WTC11 (cell line): ENCODE data around the gene PVALEF. TPM values are rescaled to one million over a fixed set of nuclear protein-coding genes. Genes with fewer than 3 reads are reported as not detected.
A peak's percentile ranks its signal among the peaks of the same experiment; 100 is the strongest.

Source experiments
- ATAC-seq: fragments of 200-7000 bp; cut with Tn5 transposase; 2 replicates; pipeline ENCODE4 v1.10.0; 2021; ENCODE audit warnings: mild to moderate bottlenecking, moderate library complexity
- CTCF ChIA-PET: fragments of 300-600 bp; sonication (Branson Sonifier 250); formaldehyde crosslinking; loops from one replicate; lab custom pipeline; 2021; ENCODE audit warnings: antibody characterized with exemption; lab: Charles Lee
- POLR2A ChIA-PET: fragments of 350-600 bp; sonication (Branson Sonifier 250); formaldehyde crosslinking; loops from one replicate; lab custom pipeline; 2021; ENCODE audit warnings: antibody characterized with exemption; lab: Charles Lee
- DNase-seq: peaks from one replicate; pipeline ENCODE4 v3.0.0; 2021; ENCODE audit warnings: low spot score
- H3K27ac Mint-ChIP-seq: 2 replicates; pipeline ENCODE4 v1.8.0; 2021; ENCODE audit warnings: mixed read lengths
- H3K27me3 Mint-ChIP-seq: 2 replicates; pipeline ENCODE4 v1.8.0; 2021; ENCODE audit warnings: low read depth, mild to moderate bottlenecking, moderate library complexity, mixed read lengths
- H3K36me3 Mint-ChIP-seq: 2 replicates; pipeline ENCODE4 v1.8.0; 2021; ENCODE audit warnings: mixed read lengths
- H3K4me1 Mint-ChIP-seq: 2 replicates; pipeline ENCODE4 v1.8.0; 2022; ENCODE audit warnings: mixed read lengths
- H3K4me3 Mint-ChIP-seq: 2 replicates; pipeline ENCODE4 v1.8.0; 2021; ENCODE audit warnings: mild to moderate bottlenecking, moderate library complexity, mixed read lengths
- H3K9me3 Mint-ChIP-seq: 2 replicates; pipeline ENCODE4 v1.8.0; 2021; ENCODE audit warnings: mixed read lengths
- ATF3 ChIP-seq: sonication (generic); formaldehyde crosslinking; conservative IDR thresholded peaks from 2 replicates; pipeline ENCODE4 v1.8.1; 2022; ENCODE audit warnings: mild to moderate bottlenecking, missing genetic modification reagents
- CREB1 ChIP-seq: sonication (generic); formaldehyde crosslinking; IDR thresholded peaks from 2 replicates; pipeline ENCODE4 v1.8.0; 2023; ENCODE audit warnings: mild to moderate bottlenecking, missing genetic modification reagents
- CTCF ChIP-seq: fragments of 200-600 bp; IDR thresholded peaks from 2 replicates; pipeline ENCODE4 v1.8.0; 2022; ENCODE audit warnings: antibody characterized with exemption
- GRHL2 ChIP-seq: fragments of 250-450 bp; sonication (Bioruptor Pico); IDR thresholded peaks from 2 replicates; pipeline ENCODE4 v1.8.0; 2022; ENCODE audit warnings: mild to moderate bottlenecking, moderate library complexity; ENCODE audit not compliant: insufficient replicate concordance, severe bottlenecking
- KAT7 ChIP-seq: sonication (generic); formaldehyde crosslinking; IDR thresholded peaks from 2 replicates; pipeline ENCODE4 v1.8.1; 2023; ENCODE audit warnings: missing genetic modification reagents, mild to moderate bottlenecking, borderline replicate concordance
- PRRX2 ChIP-seq: fragments of 250-450 bp; sonication (Bioruptor Pico); IDR thresholded peaks from 2 replicates; pipeline ENCODE4 v1.8.0; 2021; ENCODE audit warnings: mild to moderate bottlenecking
- RORB ChIP-seq: fragments of 250-450 bp; sonication (Bioruptor Pico); IDR thresholded peaks from 2 replicates; pipeline ENCODE4 v1.9.0; 2021; ENCODE audit warnings: mild to moderate bottlenecking
- TCF7 ChIP-seq: sonication (generic); formaldehyde crosslinking; IDR thresholded peaks from 2 replicates; pipeline ENCODE4 v1.8.0; 2022; ENCODE audit warnings: mild to moderate bottlenecking, low read depth, missing genetic modification reagents, moderate library complexity
- TEAD1 ChIP-seq: sonication (generic); formaldehyde crosslinking; IDR thresholded peaks from 2 replicates; pipeline ENCODE4 v1.8.0; 2022; ENCODE audit warnings: mild to moderate bottlenecking, missing genetic modification reagents
- USF1 ChIP-seq: sonication (generic); formaldehyde crosslinking; IDR thresholded peaks from 2 replicates; pipeline ENCODE4 v1.8.0; 2022; ENCODE audit warnings: mild to moderate bottlenecking, missing genetic modification reagents
- ZBTB43 ChIP-seq: sonication (generic); formaldehyde crosslinking; IDR thresholded peaks from 2 replicates; pipeline ENCODE4 v1.8.1; 2023; ENCODE audit warnings: mild to moderate bottlenecking, missing genetic modification reagents
- ZNF232 ChIP-seq: sonication (generic); formaldehyde crosslinking; IDR thresholded peaks from 2 replicates; pipeline ENCODE4 v1.8.0; 2022; ENCODE audit warnings: mild to moderate bottlenecking, missing genetic modification reagents
- ZNF263 ChIP-seq: sonication (generic); formaldehyde crosslinking; IDR thresholded peaks from 2 replicates; pipeline ENCODE4 v1.8.1; 2022; ENCODE audit warnings: low read depth, mild to moderate bottlenecking, moderate library complexity, missing genetic modification reagents
- ZNF671 ChIP-seq: fragments of 250-450 bp; sonication (Bioruptor Pico); IDR thresholded peaks from 2 replicates; pipeline ENCODE4 v1.8.0; 2021; ENCODE audit warnings: mild to moderate bottlenecking
- ZSCAN18 ChIP-seq: fragments of 250-450 bp; sonication (Bioruptor Pico); IDR thresholded peaks from 2 replicates; pipeline ENCODE4 v2.1.2; 2022; ENCODE audit warnings: mild to moderate bottlenecking, moderate library complexity
- total RNA-seq: library from RNA; stranded (reverse); gene quantifications from 3 replicates; pipeline ENCODE4 v1.2.3, GENCODE V29; 2021
- TF ChIP-seq, protein P1 (sequence below): sonication (generic); formaldehyde crosslinking; IDR thresholded peaks from 2 replicates; pipeline ENCODE4 v1.8.0; 2023; ENCODE audit warnings: missing genetic modification reagents
- TF ChIP-seq, protein P2 (sequence below): sonication (generic); formaldehyde crosslinking; IDR thresholded peaks from 2 replicates; pipeline ENCODE4 v1.8.1; 2023; ENCODE audit warnings: mild to moderate bottlenecking, missing genetic modification reagents, borderline replicate concordance
- TF ChIP-seq, protein P3 (sequence below): sonication (generic); formaldehyde crosslinking; IDR thresholded peaks from 2 replicates; pipeline ENCODE4 v1.8.0; 2022; ENCODE audit warnings: mild to moderate bottlenecking, missing genetic modification reagents

Gene PVALEF
- total RNA-seq, 1 experiment from 2014 or later, result not detected

DNA sequence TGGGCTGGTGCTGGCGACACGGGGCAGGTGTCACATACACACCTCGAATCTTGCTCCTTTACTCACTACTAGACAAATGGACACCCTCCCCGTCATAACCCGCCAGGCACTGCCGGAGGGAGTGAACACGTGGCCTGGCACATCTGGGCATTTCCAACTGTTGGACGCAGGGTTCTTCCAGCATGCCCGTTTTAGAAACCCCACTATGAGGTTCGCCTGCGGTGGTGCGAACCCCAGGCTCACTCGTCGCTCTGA is 64.3 kb downstream of the PVALEF start:
- no peaks in the 10 kb centered on the region for H3K9me3 Mint-ChIP-seq
- POLR2A ChIA-PET, result no interaction called here
- ATAC-seq, result no peak
- H3K27me3 Mint-ChIP-seq, result peaks cover 14% of the 10 kb centered on the region
- TF ChIP-seq ZBTB43 (CRISPR knock-in tag) (no peak), ZNF671 (CRISPR knock-in tag) (no peak), ZNF232 (no peak), GRHL2 (CRISPR knock-in tag) (no peak), TEAD1 (CRISPR knock-in tag) (no peak), RORB (no peak), CREB1 (CRISPR knock-in tag) (no peak), USF1 (CRISPR knock-in tag) (no peak), ATF3 (CRISPR knock-in tag) (no peak), PRRX2 (no peak), TCF7 (CRISPR knock-in tag) (no peak), KAT7 (CRISPR knock-in tag) (no peak)
- TF ChIP-seq, protein P1, sequence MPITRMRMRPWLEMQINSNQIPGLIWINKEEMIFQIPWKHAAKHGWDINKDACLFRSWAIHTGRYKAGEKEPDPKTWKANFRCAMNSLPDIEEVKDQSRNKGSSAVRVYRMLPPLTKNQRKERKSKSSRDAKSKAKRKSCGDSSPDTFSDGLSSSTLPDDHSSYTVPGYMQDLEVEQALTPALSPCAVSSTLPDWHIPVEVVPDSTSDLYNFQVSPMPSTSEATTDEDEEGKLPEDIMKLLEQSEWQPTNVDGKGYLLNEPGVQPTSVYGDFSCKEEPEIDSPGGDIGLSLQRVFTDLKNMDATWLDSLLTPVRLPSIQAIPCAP (CRISPR knock-in tag), result no peak
- TF ChIP-seq, protein P2, sequence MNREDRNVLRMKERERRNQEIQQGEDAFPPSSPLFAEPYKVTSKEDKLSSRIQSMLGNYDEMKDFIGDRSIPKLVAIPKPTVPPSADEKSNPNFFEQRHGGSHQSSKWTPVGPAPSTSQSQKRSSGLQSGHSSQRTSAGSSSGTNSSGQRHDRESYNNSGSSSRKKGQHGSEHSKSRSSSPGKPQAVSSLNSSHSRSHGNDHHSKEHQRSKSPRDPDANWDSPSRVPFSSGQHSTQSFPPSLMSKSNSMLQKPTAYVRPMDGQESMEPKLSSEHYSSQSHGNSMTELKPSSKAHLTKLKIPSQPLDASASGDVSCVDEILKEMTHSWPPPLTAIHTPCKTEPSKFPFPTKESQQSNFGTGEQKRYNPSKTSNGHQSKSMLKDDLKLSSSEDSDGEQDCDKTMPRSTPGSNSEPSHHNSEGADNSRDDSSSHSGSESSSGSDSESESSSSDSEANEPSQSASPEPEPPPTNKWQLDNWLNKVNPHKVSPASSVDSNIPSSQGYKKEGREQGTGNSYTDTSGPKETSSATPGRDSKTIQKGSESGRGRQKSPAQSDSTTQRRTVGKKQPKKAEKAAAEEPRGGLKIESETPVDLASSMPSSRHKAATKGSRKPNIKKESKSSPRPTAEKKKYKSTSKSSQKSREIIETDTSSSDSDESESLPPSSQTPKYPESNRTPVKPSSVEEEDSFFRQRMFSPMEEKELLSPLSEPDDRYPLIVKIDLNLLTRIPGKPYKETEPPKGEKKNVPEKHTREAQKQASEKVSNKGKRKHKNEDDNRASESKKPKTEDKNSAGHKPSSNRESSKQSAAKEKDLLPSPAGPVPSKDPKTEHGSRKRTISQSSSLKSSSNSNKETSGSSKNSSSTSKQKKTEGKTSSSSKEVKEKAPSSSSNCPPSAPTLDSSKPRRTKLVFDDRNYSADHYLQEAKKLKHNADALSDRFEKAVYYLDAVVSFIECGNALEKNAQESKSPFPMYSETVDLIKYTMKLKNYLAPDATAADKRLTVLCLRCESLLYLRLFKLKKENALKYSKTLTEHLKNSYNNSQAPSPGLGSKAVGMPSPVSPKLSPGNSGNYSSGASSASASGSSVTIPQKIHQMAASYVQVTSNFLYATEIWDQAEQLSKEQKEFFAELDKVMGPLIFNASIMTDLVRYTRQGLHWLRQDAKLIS, result no peak
- TF ChIP-seq, protein P3, sequence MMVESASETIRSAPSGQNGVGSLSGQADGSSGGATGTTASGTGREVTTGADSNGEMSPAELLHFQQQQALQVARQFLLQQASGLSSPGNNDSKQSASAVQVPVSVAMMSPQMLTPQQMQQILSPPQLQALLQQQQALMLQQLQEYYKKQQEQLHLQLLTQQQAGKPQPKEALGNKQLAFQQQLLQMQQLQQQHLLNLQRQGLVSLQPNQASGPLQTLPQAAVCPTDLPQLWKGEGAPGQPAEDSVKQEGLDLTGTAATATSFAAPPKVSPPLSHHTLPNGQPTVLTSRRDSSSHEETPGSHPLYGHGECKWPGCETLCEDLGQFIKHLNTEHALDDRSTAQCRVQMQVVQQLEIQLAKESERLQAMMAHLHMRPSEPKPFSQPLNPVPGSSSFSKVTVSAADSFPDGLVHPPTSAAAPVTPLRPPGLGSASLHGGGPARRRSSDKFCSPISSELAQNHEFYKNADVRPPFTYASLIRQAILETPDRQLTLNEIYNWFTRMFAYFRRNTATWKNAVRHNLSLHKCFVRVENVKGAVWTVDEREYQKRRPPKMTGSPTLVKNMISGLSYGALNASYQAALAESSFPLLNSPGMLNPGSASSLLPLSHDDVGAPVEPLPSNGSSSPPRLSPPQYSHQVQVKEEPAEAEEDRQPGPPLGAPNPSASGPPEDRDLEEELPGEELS (CRISPR knock-in tag), result no peak
- no peak overlapping the region for H3K27ac Mint-ChIP-seq
- H3K4me1 Mint-ChIP-seq, result no peaks in the 10 kb centered on the region
- no peak overlapping the region for H3K4me3 Mint-ChIP-seq
- CTCF ChIA-PET, result interaction anchor here (1.1 to 1.4 kb wide), 5 partner anchors 8 to 108 kb away, joined by 3 to 7 read pairs (median 4); no protein-coding TSS in a partner anchor
- H3K36me3 Mint-ChIP-seq, result peaks cover 14% of the 10 kb centered on the region
- no peak for DNase-seq

DNA sequence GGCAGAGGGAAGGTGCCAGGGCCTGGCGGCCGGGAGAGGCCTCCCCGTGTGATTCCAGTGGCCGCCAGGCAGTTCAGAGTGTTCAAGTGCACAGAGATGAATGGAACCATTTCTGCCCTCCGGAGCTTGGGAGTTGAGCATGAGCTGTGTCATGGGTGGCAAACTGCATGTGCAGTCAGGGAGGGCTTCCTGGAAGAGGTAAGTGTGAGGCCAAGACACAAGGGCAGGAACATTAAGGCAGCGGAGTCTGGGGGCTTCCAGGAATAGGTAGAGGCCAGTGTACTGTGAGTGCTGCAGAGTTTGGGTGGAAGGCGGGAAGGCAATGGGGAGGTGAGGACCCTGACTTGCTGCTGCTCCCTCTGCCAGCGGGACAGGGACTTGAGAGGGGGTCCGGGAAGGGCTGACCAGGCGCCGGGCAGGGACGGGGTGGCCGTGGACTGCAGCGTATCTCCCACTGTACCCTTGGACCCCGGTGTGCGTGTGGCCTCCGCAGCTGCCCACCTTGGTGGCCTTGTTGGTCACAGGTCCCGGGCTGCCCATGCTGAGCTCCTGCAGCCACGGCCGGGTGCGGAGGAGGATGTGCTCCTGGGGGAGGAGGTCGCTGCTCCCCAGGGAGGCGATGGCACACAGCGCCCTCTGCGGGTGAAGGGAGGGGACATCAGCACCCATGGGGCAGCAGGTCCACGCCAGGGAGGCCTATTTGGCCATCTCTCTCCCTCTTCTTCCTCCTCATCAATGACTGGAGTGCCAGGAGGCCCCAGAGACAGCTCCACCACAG is 64.9 kb downstream of the PVALEF start:
- peak; percentile 60; the same call in 1 of the 2 replicates for ATAC-seq
- DNase-seq, result peak; percentile 60
- Mint-ChIP-seq H3K4me3 (no peak overlapping the region), H3K27ac (no peak overlapping the region), H3K4me1 (no peaks in the 10 kb centered on the region), H3K27me3 (peaks cover 12% of the 10 kb centered on the region), H3K9me3 (no peaks in the 10 kb centered on the region), H3K36me3 (peaks cover 14% of the 10 kb centered on the region)
- POLR2A ChIA-PET, result no interaction called here
- TF ChIP-seq CTCF (peak; percentile 50), ZSCAN18 (no peak), ZNF263 (peak; percentile 42; the same call in 1 of the 2 replicates)
- CTCF ChIA-PET, result interaction anchor here (0.5 to 1.4 kb wide), 15 partner anchors 9 to 701 kb away, joined by 3 to 7 read pairs (median 3); partner anchors contain the start of genes NDUFAF8 and TEPSIN
